ENCODE measurements around the gene GCH1.
"Not testable (repeated sequence)": the region's sequence is repeated elsewhere in the genome, so short reads cannot be mapped to it uniquely, and the experiment has no call there.

Gene GCH1

GRCh38 chr14:54804538-54805041, 98.0 kb downstream of the GCH1 start:
- in situ Hi-C loops (cut with MboI; ENCODE audit: low sequenced_read_pairs), result no loop called here

GRCh38 chr14:54803926-54804537, 98.6 kb downstream of the GCH1 start:
- in situ Hi-C loops (cut with MboI; ENCODE audit: low sequenced_read_pairs), result no loop called here

GRCh38 chr14:54803396-54803795, 99.2 kb downstream of the GCH1 start:
- in situ Hi-C loops (cut with MboI; ENCODE audit: low sequenced_read_pairs), result no loop called here

- in situ Hi-C loops (cut with MboI; ENCODE audit: low sequenced_read_pairs), result not testable (repeated sequence)
Measured at GRCh38 chr14:54801482-54801881, 101.1 kb downstream of the GCH1 start.

GRCh38 chr14:54798465-54799124, 104.0 kb downstream of the GCH1 start:
- in situ Hi-C loops (cut with MboI; ENCODE audit: low sequenced_read_pairs), result no loop called here

- in situ Hi-C loops (cut with MboI; ENCODE audit: low sequenced_read_pairs), result no loop called here
Measured at GRCh38 chr14:54797986-54798385, 104.6 kb downstream of the GCH1 start.

- in situ Hi-C loops (cut with MboI; ENCODE audit: low sequenced_read_pairs), result no loop called here
Measured at GRCh38 chr14:54797556-54797955, 105.1 kb downstream of the GCH1 start.

GRCh38 chr14:54796961-54797360, 105.7 kb downstream of the GCH1 start:
- in situ Hi-C loops (cut with MboI; ENCODE audit: low sequenced_read_pairs), result no loop called here

- in situ Hi-C loops (cut with MboI; ENCODE audit: low sequenced_read_pairs), result no loop called here
Measured at GRCh38 chr14:54794796-54795195, 107.8 kb downstream of the GCH1 start.

GRCh38 chr14:54794159-54794558, 108.5 kb downstream of the GCH1 start:
- in situ Hi-C loops (cut with MboI; ENCODE audit: low sequenced_read_pairs), result no loop called here

GRCh38 chr14:54792288-54792687, 110.3 kb downstream of the GCH1 start:
- in situ Hi-C loops (cut with MboI; ENCODE audit: low sequenced_read_pairs), result no loop called here
